Measurements from ENCODE around the gene ZCRB1. TPM values are rescaled to one million over a fixed set of nuclear protein-coding genes. Genes with fewer than 3 reads are reported as not detected.

Gene ZCRB1
- total RNA-seq, 2 experiments from 2014 or later, result 77.0 to 81.3 TPM

DNA sequence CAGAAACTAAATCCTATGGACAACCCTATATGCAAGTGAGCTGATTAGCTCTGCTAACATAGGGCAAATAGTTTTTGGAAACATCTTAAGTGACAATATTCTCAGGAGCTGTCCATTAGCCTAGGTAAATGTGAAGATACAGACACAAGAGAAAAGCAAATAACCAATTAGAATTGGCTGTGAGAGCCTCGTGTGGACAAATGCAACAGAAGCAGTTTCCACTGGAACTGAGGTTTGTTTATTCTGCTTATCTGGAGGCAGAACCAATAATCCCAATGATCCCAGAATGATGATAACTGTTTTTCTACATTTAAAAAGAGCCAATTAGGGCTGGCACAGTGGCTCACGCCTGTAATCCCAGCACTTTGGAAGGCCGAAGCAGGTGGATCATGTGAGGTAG, 44.6 kb downstream of the ZCRB1 start:
- H3K9me3 Mint-ChIP-seq, result no peaks in the 10 kb centered on the region
- ChIA-PET POLR2A (no interaction called here), CTCF (interaction anchor here (1.2 to 2.5 kb wide), 2 partner anchors 15 to 90 kb away, joined by 3 to 7 read pairs; no protein-coding TSS in a partner anchor)
- H3K27me3 Mint-ChIP-seq, result peaks cover 3% of the 10 kb centered on the region
- H3K27ac Mint-ChIP-seq, result no peak overlapping the region
- TF ChIP-seq, protein P1, sequence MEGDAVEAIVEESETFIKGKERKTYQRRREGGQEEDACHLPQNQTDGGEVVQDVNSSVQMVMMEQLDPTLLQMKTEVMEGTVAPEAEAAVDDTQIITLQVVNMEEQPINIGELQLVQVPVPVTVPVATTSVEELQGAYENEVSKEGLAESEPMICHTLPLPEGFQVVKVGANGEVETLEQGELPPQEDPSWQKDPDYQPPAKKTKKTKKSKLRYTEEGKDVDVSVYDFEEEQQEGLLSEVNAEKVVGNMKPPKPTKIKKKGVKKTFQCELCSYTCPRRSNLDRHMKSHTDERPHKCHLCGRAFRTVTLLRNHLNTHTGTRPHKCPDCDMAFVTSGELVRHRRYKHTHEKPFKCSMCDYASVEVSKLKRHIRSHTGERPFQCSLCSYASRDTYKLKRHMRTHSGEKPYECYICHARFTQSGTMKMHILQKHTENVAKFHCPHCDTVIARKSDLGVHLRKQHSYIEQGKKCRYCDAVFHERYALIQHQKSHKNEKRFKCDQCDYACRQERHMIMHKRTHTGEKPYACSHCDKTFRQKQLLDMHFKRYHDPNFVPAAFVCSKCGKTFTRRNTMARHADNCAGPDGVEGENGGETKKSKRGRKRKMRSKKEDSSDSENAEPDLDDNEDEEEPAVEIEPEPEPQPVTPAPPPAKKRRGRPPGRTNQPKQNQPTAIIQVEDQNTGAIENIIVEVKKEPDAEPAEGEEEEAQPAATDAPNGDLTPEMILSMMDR (IDR thresholded peaks at IDR 0.05), result no peak
- no peak for ATAC-seq
- H3K4me3 Mint-ChIP-seq, result no peak overlapping the region
- H3K4me1 Mint-ChIP-seq (ENCODE audit: low read depth), result peaks cover 2% of the 10 kb centered on the region
- no peaks in the 10 kb centered on the region for H3K36me3 Mint-ChIP-seq (ENCODE audit: low read depth)
- intact Hi-C loops (cut with micrococcal nuclease), result no loop called here
- no peak for DNase-seq

DNA sequence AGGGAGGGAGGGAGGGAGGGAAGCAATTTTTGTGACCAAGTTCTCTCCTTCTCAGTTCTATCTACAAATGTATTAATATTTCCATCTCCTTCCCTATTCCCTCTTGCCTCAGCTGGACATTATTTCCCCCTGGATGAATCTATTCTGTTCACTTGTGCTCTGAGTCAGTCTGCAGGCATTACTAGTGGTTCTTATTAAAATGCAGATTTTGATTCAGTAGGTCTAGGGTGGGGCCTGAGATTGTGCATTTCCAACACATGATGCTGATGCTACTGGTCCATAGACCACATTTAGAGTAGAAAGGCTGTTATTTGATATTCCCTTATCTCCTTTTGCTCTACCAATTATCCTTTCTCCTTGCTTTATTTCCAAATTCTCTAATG, 47.8 kb downstream of the ZCRB1 start:
- Mint-ChIP-seq H3K4me1 (ENCODE audit: low read depth) (no peaks in the 10 kb centered on the region), H3K27me3 (peaks cover 3% of the 10 kb centered on the region), H3K36me3 (ENCODE audit: low read depth) (no peaks in the 10 kb centered on the region), H3K4me3 (no peak overlapping the region), H3K27ac (no peak overlapping the region), H3K9me3 (no peaks in the 10 kb centered on the region)
- POLR2A ChIA-PET, result no interaction called here
- DNase-seq (no peak), ATAC-seq (no peak)
- TF ChIP-seq, protein P1 (IDR thresholded peaks at IDR 0.05), result no peak
- intact Hi-C loops (cut with micrococcal nuclease), result no loop called here
- CTCF ChIA-PET, result interaction anchor here (1.9 kb wide), 1 partner anchor 18 kb away, joined by 5 read pairs; no protein-coding TSS in a partner anchor

DNA sequence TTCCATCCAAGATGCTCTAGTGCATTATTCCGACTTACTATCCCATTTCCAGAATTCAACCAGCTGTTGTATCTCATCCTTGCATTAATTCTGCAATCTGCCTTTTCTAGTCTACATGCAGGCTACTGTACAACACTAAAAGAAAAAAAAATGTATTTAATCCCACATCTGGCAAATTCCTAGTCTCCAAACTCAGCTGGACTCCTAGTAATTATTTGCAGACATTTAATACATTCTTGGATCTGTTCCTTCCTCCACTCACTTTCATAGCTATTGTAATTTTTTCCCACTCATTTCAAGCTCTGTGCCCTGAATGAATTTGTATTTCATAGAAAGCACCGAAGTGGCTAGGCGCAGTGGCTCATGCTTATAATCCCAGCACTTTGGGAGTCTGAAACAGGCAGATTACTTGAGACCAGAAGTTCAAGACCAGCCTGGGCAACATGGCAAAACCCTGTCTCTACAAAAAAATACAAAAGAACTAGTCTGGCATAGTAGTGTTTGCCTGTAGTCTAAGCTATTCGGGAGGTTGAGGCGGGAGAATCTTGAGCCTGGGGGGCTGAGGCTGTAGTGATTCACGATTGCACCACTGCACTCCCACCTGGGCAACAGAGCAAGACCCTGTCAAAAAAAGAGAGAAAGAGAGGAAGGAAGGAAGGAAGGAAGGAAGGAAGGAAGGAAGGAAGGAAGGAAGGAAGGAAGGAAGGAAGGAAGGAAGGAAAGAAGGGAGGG, 48.3 kb downstream of the ZCRB1 start:
- H3K36me3 Mint-ChIP-seq (ENCODE audit: low read depth), result no peaks in the 10 kb centered on the region

DNA sequence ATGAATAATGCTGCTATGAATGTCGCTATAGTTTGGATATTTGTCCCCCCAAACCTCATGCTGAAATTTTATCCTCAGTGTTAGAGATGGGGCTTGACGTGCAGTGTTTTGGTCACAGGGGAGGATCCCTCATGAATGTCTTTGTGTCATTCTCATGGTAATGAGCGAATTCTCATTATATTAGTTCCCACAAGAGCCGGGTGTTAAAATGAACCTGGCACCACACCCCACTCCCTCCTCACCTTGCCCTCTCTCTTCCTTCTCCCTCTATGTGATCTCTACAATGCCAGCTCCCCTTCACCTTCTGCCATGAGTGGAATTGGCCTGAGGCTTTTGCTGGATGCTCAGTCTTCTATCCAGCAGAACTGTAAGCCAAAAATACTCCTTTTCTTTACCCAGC, 50.4 kb downstream of the ZCRB1 start:
- Mint-ChIP-seq H3K36me3 (ENCODE audit: low read depth) (no peaks in the 10 kb centered on the region), H3K27ac (no peak overlapping the region), H3K27me3 (peaks cover 7% of the 10 kb centered on the region), H3K4me1 (ENCODE audit: low read depth) (peaks cover 5% of the 10 kb centered on the region), H3K4me3 (no peak overlapping the region), H3K9me3 (no peaks in the 10 kb centered on the region)
- DNase-seq, result no peak
- intact Hi-C loops (cut with micrococcal nuclease), result no loop called here
- no peak for ATAC-seq
- ChIA-PET CTCF (no interaction called here), POLR2A (no interaction called here)
- TF ChIP-seq, protein P1 (IDR thresholded peaks at IDR 0.05), result no peak

More for the DNA sequence above, 48.3 kb downstream of the ZCRB1 start:
- DNase-seq (no peak), ATAC-seq (no peak)
- Mint-ChIP-seq H3K27ac (no peak overlapping the region), H3K4me3 (no peak overlapping the region), H3K9me3 (no peaks in the 10 kb centered on the region), H3K4me1 (ENCODE audit: low read depth) (no peaks in the 10 kb centered on the region), H3K27me3 (peaks cover 3% of the 10 kb centered on the region)
- TF ChIP-seq, protein P1 (IDR thresholded peaks at IDR 0.05), result no peak
- ChIA-PET POLR2A (no interaction called here), CTCF (interaction anchor here (1.9 kb wide), 1 partner anchor 19 kb away, joined by 5 read pairs; no protein-coding TSS in a partner anchor)
- intact Hi-C loops (cut with micrococcal nuclease), result no loop called here

DNA sequence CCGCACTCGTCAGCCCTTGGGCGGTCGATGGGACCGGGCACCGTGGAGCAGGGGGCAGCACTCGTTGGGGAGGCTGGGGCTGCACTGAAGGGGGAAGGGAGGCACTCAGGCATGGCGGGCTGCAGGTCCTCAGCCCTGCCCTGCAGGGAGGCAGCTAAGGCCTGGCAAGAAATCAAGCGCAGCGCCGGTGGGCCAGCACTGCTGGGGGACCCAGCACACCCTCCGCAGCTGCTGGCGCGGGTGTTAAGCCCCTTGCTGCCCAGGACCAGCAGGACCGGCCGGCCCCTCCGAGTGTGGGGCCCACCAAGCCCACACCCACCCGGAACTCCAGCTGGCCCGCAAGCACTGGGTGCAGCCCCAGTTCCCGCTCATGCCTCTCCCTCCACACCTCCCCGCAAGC, 52.2 kb downstream of the ZCRB1 start:
- peaks cover 7% of the 10 kb centered on the region for H3K27me3 Mint-ChIP-seq
- no peak for ATAC-seq
- no peaks in the 10 kb centered on the region for H3K36me3 Mint-ChIP-seq (ENCODE audit: low read depth)
- H3K4me1 Mint-ChIP-seq (ENCODE audit: low read depth), result peaks cover 5% of the 10 kb centered on the region
- H3K27ac Mint-ChIP-seq, result no peak overlapping the region
- H3K9me3 Mint-ChIP-seq, result no peaks in the 10 kb centered on the region
- no peak overlapping the region for H3K4me3 Mint-ChIP-seq
- POLR2A ChIA-PET, result no interaction called here
- TF ChIP-seq, protein P1 (IDR thresholded peaks at IDR 0.05), result no peak
- DNase-seq, result no peak
- intact Hi-C loops (cut with micrococcal nuclease), result no loop called here
- CTCF ChIA-PET, result interaction anchor here (1.2 kb wide), 1 partner anchor 99 kb away, joined by 4 read pairs; no protein-coding TSS in a partner anchor

Data from activated CD8-positive, alpha-beta T cell treated with anti-CD3 and anti-CD28 coated beads for 36 hours (primary cell).